SU-DHL-6 (cell line): Measurements from ENCODE around the gene LCE1E.

ENCODE experiments used
- CTCF ChIP-seq: fragments of 200-600 bp; sonication (generic); IDR thresholded peaks from one replicate; pipeline ENCODE4 v1.5.1; 2017; ENCODE audit warnings: antibody characterized with exemption, mild to moderate bottlenecking, low read length, moderate library complexity; ENCODE audit not compliant: insufficient read depth, poor library complexity, severe bottlenecking
- EZH2phosphoT487 ChIP-seq: fragments of 200-600 bp; sonication (generic), shearing (Covaris generic); conservative IDR thresholded peaks from 2 replicates; pipeline ENCODE4 v1.6.1; 2018; ENCODE audit warnings: mild to moderate bottlenecking, antibody characterized with exemption, low read length, moderate library complexity, mixed read lengths

DNA sequence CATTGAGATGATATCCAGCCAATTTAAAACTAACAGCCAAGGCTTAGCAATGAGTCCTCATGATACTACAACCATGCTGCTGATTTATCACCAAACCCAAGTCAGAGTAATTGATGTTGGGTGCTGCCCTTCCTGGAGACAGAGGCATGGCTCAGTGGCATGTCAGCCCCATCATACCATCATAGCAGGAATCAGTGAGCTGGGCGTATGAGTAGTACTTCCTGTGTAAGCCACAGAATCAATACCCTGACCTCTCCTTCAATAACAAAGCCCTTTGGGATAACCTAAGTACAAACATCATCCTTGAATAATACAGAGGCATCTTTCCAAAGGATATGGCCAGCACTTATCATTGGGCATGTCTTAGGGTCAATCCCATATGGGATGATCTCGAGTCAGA is 3.0 kb upstream of the LCE1E start:
- no peak for TF ChIP-seq CTCF
- no peak for TF ChIP-seq EZH2phosphoT487
